ENCODE results near the gene GFOD2.

Gene GFOD2

DNA sequence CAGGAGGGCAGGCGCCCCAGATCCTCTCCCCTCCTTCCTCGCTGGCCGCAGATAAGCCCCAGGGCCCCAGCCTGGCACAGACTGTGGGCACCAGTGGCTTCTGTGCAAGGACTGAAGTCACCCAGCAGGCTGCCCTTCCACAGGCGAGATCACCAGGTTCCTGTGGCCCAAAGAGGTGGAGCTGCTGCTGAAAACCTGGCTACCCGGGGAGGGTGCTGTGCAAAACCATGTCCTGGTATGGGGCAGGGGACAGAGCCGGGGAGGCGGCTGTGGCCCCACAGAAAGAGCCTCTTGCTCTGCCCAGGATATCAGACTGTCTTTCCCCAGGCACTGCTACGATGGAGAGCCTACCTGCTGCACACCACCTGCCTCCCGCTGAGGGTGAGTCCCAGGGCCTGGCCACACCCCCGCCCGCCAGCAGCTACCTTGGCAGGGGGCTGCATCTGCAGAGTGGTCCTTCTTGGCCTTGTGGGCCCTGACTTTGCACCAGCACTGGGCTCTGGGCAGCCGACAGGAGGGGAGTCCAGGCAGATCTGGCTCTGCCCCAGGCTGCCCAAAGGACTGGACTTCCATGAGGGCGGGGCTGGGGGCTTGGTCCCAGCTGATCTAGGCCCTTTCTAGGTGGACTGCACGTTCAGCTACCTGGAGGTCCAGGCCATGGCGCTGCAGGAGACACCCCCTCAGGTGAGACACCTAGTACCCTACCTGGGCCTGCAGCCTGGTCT lies 73.6 kb downstream of the GFOD2 start:
- peaks cover 3 to 39% (median 24%) of the 10 kb centered on the region in 4 donors for H3K4me1 ChIP-seq
- peaks cover 7 to 62% of the 10 kb centered on the region in 2 donors for H3K27me3 ChIP-seq
- TF ChIP-seq, protein P1, sequence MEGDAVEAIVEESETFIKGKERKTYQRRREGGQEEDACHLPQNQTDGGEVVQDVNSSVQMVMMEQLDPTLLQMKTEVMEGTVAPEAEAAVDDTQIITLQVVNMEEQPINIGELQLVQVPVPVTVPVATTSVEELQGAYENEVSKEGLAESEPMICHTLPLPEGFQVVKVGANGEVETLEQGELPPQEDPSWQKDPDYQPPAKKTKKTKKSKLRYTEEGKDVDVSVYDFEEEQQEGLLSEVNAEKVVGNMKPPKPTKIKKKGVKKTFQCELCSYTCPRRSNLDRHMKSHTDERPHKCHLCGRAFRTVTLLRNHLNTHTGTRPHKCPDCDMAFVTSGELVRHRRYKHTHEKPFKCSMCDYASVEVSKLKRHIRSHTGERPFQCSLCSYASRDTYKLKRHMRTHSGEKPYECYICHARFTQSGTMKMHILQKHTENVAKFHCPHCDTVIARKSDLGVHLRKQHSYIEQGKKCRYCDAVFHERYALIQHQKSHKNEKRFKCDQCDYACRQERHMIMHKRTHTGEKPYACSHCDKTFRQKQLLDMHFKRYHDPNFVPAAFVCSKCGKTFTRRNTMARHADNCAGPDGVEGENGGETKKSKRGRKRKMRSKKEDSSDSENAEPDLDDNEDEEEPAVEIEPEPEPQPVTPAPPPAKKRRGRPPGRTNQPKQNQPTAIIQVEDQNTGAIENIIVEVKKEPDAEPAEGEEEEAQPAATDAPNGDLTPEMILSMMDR (IDR thresholded peaks at IDR 0.05): no peak
- no peaks in the 10 kb centered on the region for H3K9me3 ChIP-seq
- DNase-seq: no peak
- H3K27ac ChIP-seq: no peak overlapping the region
- H3K4me3 ChIP-seq: peak overlapping the region in 1 of 2 donors; percentile 29
- no peaks in the 10 kb centered on the region for H3K36me3 ChIP-seq
- intact Hi-C loops (cut with DNase I; ENCODE audit: low total_unique reads): no loop called here

DNA sequence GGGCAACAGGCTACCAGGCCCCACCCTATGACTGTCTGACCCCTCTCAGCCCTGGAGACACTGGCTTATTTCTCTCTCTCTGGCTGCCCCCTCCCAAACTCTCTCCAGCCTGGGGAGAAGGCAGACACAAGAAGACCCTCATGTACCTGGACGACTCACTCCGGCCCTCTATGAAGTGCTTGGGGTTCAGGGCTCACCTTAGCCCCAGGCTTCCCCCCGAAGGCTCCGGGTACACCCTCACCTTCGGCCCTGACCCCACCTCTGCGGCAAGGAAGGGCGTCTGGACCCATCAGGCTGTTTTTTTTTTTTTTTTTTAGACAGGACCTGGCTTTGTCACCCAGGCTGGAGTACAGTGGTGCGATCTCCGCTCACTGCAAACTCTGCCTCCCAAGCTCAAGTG lies 75.1 kb downstream of the GFOD2 start:
- DNase-seq: no peak
- Histone ChIP-seq H3K27ac (no peak overlapping the region), H3K9me3 (no peaks in the 10 kb centered on the region), H3K4me1 (peaks cover 3 to 30% (median 21%) of the 10 kb centered on the region in 4 donors), H3K4me3 (no peak overlapping the region), H3K27me3 (peaks cover 7 to 47% of the 10 kb centered on the region in 2 donors), H3K36me3 (peaks cover under 1 to 10% (median 7%) of the 10 kb centered on the region in 3 donors)
- TF ChIP-seq, protein P1 (IDR thresholded peaks at IDR 0.05): no peak
- intact Hi-C loops (cut with DNase I; ENCODE audit: low total_unique reads): no loop called here

DNA sequence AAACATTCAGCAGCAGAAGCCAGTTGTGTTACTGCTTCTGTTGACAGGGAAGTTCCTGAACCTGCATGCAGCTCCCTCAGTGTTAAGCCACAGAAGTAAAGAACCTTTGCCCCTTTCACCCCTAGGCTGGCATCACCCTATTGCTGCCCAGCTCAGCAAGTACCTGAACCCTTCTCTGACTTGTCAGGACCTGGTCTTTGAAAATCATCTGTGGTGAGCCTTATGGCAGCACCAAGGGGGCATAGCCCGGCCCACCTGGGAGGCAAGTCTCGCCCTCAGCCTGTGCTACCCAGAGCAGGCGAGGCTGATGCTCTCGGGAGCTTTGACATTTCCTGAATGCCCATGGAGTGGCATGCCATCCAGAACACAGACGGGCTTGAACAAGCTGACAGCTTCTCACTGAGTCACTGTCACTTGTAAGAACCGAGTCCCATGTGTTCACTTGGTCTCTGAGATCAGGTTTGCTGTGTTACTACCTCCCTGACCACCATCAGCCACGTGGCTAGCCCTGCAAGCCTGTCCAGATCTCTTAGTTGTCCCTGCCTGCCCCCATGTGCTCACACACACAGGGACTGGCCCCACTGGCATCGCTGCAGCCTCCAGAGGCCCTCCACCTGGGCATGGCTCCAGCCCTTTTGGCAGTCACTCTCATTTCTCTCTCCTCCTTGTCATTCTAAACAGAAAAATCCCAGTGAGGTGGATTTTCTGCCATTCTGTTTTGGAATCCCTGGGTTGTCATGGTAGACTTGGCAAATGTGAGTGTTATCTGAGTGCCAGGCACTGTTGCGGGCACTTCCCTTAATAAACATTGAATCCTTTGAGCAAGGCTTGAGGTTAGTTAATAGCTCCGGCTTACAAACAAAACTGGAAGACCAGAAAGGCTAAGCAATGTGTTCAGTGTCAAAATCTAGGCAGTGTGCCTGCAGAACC lies 77.1 kb downstream of the GFOD2 start:
- Histone ChIP-seq H3K36me3 (peaks cover 19 to 30% (median 27%) of the 10 kb centered on the region in 3 donors), H3K4me1 (peaks cover 3 to 23% (median 17%) of the 10 kb centered on the region in 4 donors), H3K4me3 (no peak overlapping the region), H3K27ac (peak overlapping the region in 1 of 2 donors; percentile 20), H3K27me3 (peaks cover 7 to 27% of the 10 kb centered on the region in 2 donors), H3K9me3 (no peaks in the 10 kb centered on the region)
- intact Hi-C loops (cut with DNase I; ENCODE audit: low total_unique reads): no loop called here
- DNase-seq: peak; percentile 61 to 92
- TF ChIP-seq, protein P1 (IDR thresholded peaks at IDR 0.05): no peak

DNA sequence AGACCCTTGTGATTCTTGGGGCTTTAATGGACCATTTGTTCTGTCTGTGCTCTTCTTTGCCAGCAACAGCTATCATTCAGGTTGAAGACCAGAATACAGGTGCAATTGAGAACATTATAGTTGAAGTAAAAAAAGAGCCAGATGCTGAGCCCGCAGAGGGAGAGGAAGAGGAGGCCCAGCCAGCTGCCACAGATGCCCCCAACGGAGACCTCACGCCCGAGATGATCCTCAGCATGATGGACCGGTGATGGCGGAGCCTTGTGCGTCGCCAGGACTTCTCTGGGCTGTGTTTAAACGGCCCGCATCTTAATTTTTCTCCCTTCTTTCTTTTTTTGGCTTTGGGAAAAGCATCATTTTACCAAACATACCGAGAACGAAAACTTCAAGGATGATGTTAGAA lies 81.5 kb downstream of the GFOD2 start:
- no peaks in the 10 kb centered on the region for H3K9me3 ChIP-seq
- H3K4me1 ChIP-seq: peaks cover 3 to 11% (median 9%) of the 10 kb centered on the region in 4 donors
- H3K4me3 ChIP-seq: no peak overlapping the region
- no peaks in the 10 kb centered on the region for H3K27me3 ChIP-seq
- no peak overlapping the region for H3K27ac ChIP-seq
- TF ChIP-seq, protein P1 (IDR thresholded peaks at IDR 0.05): no peak
- H3K36me3 ChIP-seq: peaks cover 54 to 73% (median 55%) of the 10 kb centered on the region in 3 donors
- no peak for DNase-seq
- intact Hi-C loops (cut with DNase I; ENCODE audit: low total_unique reads): no loop called here

DNA sequence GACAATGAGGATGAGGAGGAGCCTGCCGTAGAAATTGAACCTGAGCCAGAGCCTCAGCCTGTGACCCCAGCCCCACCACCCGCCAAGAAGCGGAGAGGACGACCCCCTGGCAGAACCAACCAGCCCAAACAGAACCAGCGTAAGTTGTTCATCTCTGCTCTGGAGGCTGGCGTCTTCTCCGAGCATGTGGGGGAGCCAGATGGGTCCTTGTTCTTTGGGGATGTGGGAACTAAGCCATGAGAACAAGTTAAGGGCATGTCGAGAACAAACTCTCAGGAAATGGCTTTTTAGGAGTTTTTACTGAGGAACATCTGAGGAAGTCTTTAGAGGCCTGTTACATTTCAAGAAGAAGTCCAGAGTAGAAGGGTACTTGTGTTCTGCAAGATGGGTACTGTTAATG lies 82.4 kb downstream of the GFOD2 start:
- Histone ChIP-seq H3K27me3 (no peaks in the 10 kb centered on the region), H3K36me3 (peaks cover 58 to 82% (median 61%) of the 10 kb centered on the region in 3 donors), H3K4me3 (no peak overlapping the region), H3K27ac (no peak overlapping the region), H3K4me1 (peaks cover 0 to 2% (median 2%) of the 10 kb centered on the region in 4 donors), H3K9me3 (no peaks in the 10 kb centered on the region)
- no peak for DNase-seq
- TF ChIP-seq, protein P1 (IDR thresholded peaks at IDR 0.05): no peak
- intact Hi-C loops (cut with DNase I; ENCODE audit: low total_unique reads): no loop called here
